Measurements from ENCODE around the gene C3orf22.

C3orf22 gene

GRCh38 chr3:126527006-126527405 lies 31.7 kb downstream of the C3orf22 start:
- no peak for DNase-seq (ENCODE audit: low read depth)

DNA sequence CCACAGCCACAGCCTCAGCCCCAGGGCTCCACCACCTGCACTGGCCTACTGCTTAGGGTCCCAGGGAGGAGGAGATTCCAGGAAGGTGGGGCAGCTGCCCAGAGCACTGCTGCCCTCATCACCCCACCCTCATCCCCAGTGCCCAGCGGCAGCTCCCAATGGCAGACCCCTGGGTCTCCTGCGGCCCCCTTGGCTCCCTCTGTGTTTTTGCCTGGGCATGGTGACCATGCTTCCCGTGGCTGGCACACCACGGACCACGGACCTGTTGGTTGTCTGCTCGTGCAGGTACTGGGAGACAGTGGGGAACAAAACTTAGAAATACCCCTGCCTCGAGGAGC lies 32.1 kb downstream of the C3orf22 start:
- no peak for DNase-seq (ENCODE audit: low read depth)

DNA sequence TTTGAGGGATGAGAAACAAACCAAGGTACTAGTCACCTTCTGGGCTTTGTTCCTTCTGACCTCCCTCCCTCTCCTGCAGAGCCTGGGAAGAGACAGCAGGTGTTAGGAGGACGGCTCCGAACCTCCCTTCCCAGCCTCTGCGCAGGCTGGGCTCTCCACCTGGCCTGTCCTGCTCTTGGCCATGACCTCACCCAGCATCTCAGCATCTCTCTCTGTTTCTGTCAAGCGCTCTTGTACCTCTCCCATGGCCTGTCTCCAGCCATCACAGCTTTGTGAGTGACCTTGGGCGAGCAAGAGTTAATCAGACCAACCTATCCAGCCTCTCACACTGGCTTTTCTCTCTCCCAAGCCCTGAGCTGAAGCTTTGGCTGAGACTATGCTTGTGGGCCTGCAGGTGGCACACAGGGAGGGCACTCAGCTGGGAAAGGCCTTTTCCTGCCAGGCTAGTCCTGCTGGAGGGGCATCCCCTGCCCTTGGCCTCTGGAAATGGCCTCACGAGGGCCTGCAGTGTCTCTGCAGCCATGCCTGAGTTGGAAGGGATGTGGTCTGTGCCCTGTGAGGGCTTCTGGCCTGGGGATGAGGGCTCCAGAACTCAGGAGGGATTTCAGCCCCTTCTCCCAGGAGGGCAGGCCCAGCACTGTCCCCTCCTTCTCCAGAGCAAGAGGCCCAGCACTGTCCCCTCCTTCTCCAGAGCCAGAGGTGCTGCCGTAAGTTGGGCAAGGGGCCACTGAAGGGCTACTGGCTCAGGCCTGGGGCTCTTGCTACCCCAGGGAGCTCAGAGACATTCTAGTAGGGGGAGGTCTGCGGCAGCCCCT lies 32.7 kb downstream of the C3orf22 start:
- DNase-seq (ENCODE audit: low read depth): no peak

DNA sequence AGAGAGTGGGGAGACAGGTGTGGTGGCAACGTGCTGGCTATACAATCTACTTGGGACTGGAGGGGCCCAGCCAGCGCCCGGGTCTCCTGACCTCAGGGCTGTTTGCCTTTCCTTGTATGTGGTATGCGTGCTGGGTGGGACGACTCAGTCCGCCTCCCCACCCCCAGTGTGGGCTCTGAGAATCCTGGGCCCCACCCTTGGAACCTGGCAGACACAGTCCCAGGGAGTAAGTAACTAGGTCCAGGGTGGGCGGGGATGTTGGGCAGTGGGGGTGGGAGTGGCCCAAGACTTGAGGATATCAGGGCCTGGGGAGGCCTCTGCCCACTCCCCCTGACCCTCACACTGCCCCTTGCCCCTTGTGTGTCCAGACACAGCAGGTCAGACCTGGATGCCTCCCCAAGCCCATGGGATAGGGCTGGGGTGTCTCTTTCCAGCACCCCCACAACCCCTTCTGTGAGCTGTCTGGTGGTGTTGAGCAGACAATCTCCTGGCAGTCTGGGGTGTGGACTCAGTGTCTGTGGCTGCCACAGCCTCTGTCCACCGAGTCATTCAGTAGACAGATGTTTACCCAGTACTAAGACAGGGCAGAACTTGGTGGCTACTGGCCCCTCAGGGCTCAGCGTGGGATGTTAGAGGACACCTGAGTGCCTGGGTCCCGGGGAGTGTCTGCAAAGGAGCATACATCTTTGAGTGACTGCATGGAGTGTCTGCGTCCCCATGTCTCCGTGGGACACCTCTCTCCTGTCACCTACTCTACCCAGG lies 33.5 kb downstream of the C3orf22 start:
- DNase-seq (ENCODE audit: low read depth): no peak

- no peak for DNase-seq (ENCODE audit: low read depth)
These were observed 34.2 kb downstream of the C3orf22 start for GRCh38 chr3:126524429-126524988.

- DNase-seq (ENCODE audit: low read depth): peak; percentile 18
These were observed 34.8 kb downstream of the C3orf22 start, which contains the start of gene CHST13 for GRCh38 chr3:126523745-126524428. Gene CHST13, plus strand, starts transcription at chr3:126524155. Its CDS starts 178 bp downstream, at chr3:126524333.

DNA sequence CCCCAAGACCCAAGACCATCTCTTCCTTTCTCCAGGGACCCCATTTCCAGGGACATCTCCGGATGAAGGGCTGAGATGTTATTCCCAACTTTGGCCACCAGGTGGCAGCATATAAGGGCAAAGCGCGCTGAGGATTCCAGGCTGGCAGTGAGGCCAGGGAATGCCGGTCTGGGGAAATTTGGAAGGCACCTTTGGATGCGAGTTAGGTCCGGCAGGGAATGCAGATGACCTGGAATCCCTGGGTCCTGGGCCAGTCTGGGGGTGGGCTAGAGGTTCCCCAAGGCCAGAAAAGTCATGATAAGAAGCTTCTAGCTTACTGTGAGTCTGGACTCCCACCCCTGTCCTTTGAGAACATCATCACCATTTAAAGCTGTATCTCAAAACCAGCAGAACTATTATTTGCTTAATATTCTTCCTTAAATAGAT lies 36.4 kb downstream of the C3orf22 start:
- DNase-seq (ENCODE audit: low read depth): peak; percentile 23

DNA sequence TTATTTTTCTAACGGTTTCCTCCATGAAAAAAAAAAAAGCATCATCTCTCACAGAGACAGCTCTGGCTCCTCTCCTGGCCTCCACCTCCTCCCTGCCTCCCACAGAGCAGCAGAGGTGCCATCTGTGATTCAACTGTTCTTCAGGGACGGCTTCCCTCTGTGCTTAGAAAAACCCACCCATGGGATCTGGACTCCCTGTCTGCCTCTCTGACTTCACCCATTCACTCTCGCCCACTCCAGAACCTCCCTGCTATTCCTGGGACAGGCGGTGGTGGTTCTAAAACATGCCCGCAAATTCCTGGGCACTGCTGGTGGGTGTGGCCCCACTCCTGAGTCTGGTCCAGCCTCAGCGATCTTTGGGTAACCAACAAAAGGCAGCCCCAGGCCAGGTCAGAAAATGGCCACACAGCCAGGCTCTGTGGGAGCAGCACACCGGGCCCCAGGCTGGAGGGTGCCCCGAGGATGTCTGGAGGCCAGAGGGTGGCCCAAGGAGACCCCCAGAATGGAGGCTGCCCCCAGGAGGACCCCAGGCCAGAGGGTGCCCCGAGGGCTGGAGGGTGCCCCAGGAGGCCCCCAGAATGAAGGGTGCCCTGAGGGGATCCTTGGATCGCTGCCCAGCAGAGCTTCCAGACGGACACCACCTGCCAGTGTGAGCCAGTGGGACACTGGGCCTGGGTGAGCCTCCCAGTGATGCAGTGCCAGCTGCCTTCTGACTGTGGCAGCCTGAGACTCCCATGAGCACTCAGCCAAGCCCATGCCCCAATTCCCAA lies 37.4 kb downstream of the C3orf22 start:
- DNase-seq (ENCODE audit: low read depth): no peak

DNA sequence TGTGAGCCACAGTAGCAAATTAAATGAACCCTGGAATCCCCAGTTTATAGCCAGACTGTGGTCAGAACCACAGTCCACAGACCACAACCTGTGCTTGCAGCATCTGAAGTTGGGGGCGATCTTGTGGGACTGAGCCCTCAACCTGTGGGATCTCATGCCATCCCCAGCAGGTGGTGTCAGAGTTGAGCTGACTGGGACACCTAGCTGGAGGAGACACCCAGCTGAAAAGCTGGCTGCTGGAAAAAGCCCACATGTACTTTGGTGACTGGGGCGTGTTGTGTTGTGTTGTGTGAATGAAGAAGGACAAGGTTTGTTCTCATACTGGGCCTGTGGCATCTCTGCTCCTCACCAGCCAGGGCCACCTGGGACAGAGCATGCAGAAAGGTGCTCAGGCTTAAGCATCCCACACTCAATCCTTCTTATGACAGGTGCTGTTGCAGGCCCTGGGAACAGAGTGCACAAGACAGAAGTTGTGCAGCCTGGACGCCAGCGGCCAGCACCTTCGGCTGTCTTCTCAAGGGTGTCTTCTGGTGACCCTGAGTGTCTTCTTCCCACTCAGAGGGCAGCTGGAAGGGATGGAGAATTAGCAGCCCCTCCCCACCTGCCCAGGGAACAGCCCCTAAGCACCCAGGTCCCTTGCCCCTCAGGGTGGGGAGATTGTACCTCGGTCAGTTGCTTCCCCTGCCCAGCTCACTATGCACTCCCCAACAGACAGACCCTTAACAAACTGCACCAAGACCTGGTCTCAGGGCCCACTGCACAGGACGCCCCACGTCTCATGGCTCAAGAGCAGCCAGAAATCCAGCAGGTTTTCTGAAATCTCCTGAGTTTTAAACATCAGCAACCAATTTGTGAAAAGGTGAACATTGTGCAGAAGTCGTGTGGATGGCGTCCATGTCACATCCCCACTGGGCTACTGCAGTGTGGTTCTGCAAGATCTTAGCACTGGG lies 39.0 kb downstream of the C3orf22 start:
- no peak for DNase-seq (ENCODE audit: low read depth)

- DNase-seq (ENCODE audit: low read depth): no peak
These were observed 40.0 kb downstream of the C3orf22 start for GRCh38 chr3:126518779-126519177.

DNA sequence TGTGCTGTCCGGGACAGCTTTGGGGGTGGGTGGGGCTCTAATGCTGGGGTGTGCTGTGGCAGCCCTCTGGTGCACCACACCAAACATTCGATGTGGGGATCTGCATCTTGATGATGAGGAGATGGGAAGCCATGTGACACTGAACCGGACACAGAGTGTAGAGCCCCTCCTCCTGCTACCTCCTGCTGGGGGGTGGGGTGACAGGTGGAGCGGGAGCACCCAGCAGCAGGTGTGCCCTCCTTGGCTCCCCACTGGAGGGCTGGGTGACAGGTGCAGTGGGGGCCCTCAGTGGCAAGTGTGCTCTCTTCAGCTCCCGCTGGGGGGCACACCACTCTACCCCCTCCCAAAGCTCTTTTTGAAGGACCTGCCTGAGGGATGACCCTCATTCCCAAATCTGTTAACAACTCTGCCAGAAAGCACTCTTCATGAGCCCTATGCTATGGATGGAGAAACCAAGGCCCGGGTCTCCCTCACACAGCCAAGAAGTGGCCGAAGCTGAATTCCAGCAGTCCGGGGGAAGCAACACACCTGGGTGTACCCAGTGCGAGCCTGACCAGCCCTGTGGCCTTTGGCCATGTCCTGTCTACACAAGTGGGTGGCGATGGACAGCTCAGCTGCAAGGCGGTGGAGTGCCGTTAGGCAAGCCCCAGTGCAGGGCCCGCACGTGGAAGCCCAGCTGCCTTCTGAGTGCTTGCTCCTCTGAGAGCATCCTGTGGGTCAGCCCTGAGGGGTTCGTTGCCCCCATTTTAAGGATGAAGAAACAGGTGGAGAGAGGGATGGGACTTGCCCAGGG lies 40.5 kb downstream of the C3orf22 start:
- no peak for DNase-seq (ENCODE audit: low read depth)

DNA sequence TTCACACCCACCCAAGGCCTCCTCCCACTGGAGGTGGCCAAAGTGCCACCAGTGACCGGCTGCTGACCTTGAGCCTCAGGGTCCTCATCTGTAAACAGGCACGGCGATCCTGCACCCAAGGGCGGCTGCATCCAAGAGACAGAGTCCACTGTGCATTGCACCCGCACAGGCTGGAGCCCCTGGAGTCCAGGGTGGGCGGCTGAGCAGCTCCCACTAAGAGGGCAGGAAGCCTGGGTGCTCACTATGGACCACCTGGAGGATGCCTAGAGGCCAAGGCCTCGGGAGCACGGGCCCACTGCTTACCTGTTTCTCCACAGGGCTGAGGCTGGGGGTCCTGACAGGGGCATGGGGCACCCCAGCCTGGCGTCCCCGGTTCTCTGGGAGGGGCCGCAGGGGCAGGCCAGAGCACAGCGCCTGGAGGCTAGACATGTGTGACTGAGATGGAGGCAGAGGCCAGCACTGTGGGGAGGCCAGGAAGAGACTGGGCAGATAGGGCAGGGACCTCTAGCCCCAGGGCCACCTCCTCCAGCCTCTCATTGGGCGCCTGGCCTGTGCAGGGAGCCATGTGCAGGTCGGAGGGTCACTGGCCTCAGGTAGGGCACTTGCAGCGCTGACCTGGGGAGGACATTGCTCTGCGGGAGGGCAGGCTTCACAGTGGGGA lies 41.3 kb downstream of the C3orf22 start, which contains the start of gene UROC1:
UROC1 (minus strand) TSS at position 483 of the 661 bp plus-strand sequence; CDS start at position 429, 54 bp downstream.
- no peak for DNase-seq (ENCODE audit: low read depth)

DNA sequence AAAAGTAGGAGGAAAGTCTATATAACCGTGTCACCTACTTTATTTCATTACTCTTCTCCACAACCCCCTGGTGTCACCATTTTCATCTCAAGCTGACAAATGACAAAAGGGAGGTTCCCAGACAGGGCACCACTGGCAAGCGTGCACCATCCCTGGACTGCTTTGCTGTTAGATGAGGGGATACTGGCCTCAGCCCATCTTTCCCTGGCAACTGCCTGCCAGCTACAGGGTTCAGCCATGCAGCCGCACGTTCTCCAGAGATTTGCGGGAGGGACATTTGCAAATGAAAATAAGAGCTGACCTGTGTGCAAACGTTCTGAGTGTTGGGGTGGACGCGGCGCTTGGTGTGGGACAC lies 41.8 kb downstream of the C3orf22 start:
- DNase-seq (ENCODE audit: low read depth): no peak

- DNase-seq (ENCODE audit: low read depth): no peak
These were observed 42.4 kb downstream of the C3orf22 start for GRCh38 chr3:126516152-126516935.

DNA sequence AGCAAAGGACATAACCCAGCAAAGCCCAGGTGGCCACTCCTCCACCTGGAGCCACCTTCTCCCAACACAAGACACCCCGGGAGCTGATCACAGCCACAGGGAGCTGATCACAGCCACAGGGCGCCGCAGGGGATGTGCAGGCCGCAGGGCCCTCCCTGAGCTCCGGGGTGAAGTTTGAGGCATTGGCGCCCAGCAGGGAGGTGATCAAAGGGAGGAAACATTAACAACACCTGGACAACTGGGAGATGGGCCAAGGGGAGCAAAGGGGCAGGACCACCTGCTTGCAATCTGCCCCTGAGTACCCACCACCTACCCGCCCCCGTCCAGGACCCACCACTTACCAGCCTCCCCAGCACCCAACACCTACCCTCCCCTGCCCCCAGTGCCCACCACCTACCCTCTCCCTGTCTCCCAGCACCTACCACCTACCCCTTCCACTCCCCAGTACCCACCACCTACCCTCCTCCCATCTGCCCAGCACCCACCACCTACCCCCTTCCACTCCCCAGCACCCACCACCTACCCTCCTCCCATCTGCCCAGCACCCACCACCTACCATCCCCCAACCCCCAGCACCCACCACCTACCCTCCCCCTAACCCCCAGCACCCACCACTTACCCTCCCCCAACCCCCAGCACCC lies 43.5 kb downstream of the C3orf22 start:
- DNase-seq (ENCODE audit: low read depth): no peak

DNA sequence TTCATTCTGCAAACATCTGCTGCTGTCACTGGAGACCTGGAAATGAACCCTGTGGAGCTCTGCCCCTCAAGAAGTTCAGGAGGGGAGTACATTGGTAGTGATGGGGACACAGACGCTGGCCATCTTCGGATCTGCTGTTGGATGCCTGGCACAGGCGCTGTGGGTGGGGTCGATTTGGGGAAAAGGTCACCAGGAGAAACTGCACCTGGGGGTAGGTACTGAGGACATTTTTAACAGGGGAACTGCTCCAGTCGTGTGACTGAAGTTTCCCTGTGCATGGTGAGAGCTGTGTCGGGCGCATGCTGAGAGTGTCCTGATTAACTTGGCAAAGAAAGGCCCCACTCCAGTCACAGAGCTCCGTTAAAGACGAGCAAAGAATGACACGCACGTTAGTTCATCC lies 44.6 kb downstream of the C3orf22 start:
- DNase-seq (ENCODE audit: low read depth): no peak

- no peak for DNase-seq (ENCODE audit: low read depth)
These were observed 45.6 kb downstream of the C3orf22 start for GRCh38 chr3:126512916-126513650.

Data from stromal cell of bone marrow (primary cell).